HCT116 (cell line): ENCODE results near the gene RASAL2. TPM values are rescaled to one million over a fixed set of nuclear protein-coding genes. Genes with fewer than 3 reads are reported as not detected.

ENCODE experiments used
- ATAC-seq: fragments of 200-7000 bp; cut with Tn5 transposase; 2 replicates; pipeline ENCODE4 v1.9.1; 2020; ENCODE audit warnings: mild to moderate bottlenecking, moderate library complexity
- BruUV-seq: library from RNA; stranded (reverse); fragments of 400-500 nt; replicated peaks from 2 replicates; lab custom pipeline; 2021; lab: Mats Ljungman, UMichigan
- CTCF ChIA-PET: fragments of 300-600 bp; sonication (Branson Sonifier 250); formaldehyde crosslinking; loops from one replicate; lab custom pipeline; 2021; ENCODE audit warnings: antibody characterized with exemption; lab: Charles Lee
- POLR2A ChIA-PET: fragments of 300-600, 350-600 bp; sonication (Branson Sonifier 250); formaldehyde crosslinking; loops from one replicate; lab custom pipeline; 2021; ENCODE audit warnings: antibody characterized with exemption; lab: Charles Lee
- RAD21 ChIA-PET, 2 experiments: fragments of 300-600 bp; sonication (Branson Sonifier 250); formaldehyde crosslinking; loops; one replicate each; lab custom pipeline; 2023; ENCODE audit warnings: low total read pairs in 2 of 2; ENCODE audit not compliant: uncharacterized antibody in 2 of 2, unreplicated experiment in 2 of 2, low non-redundant PET in 1 of 2; lab: Charles Lee
- DNase-seq: peaks from one replicate; pipeline ENCODE4 v3.0.0-alpha.2; 2010; ENCODE audit warnings: low read depth, low spot score
- H2AFZ ChIP-seq: fragments of 200-600 bp; shearing (Covaris generic), sonication (generic); 2 replicates; pipeline ENCODE4 v1.6.1; 2017; ENCODE audit warnings: low read depth, mixed run types, mixed read lengths, antibody characterized with exemption, low read length; ENCODE audit not compliant: poor library complexity, severe bottlenecking
- H3K27ac ChIP-seq: 2 replicates; pipeline ENCODE4 v1.5.1; 2012; ENCODE audit warnings: low read depth, low read length
- H3K27me3 ChIP-seq: fragments of 200-600 bp; sonication (generic); 2 replicates; pipeline ENCODE4 v1.6.1; 2016; ENCODE audit warnings: mixed run types, low read length, mixed read lengths; ENCODE audit not compliant: insufficient read depth
- H3K36me3 ChIP-seq, 2 experiments: fragments of 200-500 bp in 1 of 2; fragments of 200-600 bp in 1 of 2; sonication (Bioruptor generic) in 1 of 2; sonication (generic) in 1 of 2; 2 replicates each; pipeline versions ENCODE4 v1.5.1 to v1.6.1; 2014 to 2016; ENCODE audit warnings: low read length in 2 of 2, inconsistent platforms in 1 of 2, mixed read lengths in 1 of 2, mixed run types in 1 of 2; ENCODE audit not compliant: insufficient read depth in 2 of 2, control insufficient read depth in 1 of 2
- H3K4me1 ChIP-seq, 2 experiments: fragments of 200-600 bp in 1 of 2; sonication (generic) in 1 of 2; 2 replicates each; pipeline versions ENCODE4 v1.5.1 to v1.6.1; 2012 to 2017; ENCODE audit warnings: low read length in 2 of 2, inconsistent platforms in 1 of 2, mild to moderate bottlenecking in 1 of 2, mixed read lengths in 1 of 2, mixed run types in 1 of 2, moderate library complexity in 1 of 2; ENCODE audit not compliant: insufficient read depth in 2 of 2, control insufficient read depth in 1 of 2
- H3K4me2 ChIP-seq: fragments of 200-600 bp; sonication (generic); 2 replicates; pipeline ENCODE4 v1.6.1; 2017; ENCODE audit warnings: mixed run types, low read length, mixed read lengths
- H3K4me3 ChIP-seq, 2 experiments: fragments of 200-600 bp in 1 of 2; sonication (generic) in 1 of 2; replicated peaks in 1 of 2; 2 replicates each; pipeline ENCODE4 v1.5.1; 2011 to 2016; ENCODE audit warnings: low read length in 2 of 2, control low read depth in 1 of 2, low read depth in 1 of 2, mild to moderate bottlenecking in 1 of 2, mixed read lengths in 1 of 2, mixed run types in 1 of 2
- H3K79me2 ChIP-seq: fragments of 200-600 bp; sonication (generic); 2 replicates; pipeline ENCODE4 v1.6.1; 2017; ENCODE audit warnings: mild to moderate bottlenecking, mixed run types, low read length, moderate library complexity, mixed read lengths; ENCODE audit not compliant: insufficient read depth
- H3K9ac ChIP-seq: fragments of 200-600 bp; sonication (generic); 2 replicates; pipeline ENCODE4 v1.6.1; 2016; ENCODE audit warnings: low read length, mixed read lengths
- H3K9me2 ChIP-seq: fragments of 200-600 bp; sonication (generic), shearing (Covaris generic); 2 replicates; pipeline ENCODE4 v1.6.1; 2017; ENCODE audit warnings: mixed run types, mild to moderate bottlenecking, moderate library complexity; ENCODE audit not compliant: insufficient read depth
- H3K9me3 ChIP-seq, 2 experiments: fragments of 200-500 bp in 1 of 2; fragments of 200-600 bp in 1 of 2; sonication (Bioruptor generic) in 1 of 2; sonication (generic) in 1 of 2; 2 replicates each; pipeline ENCODE4 v1.6.1; 2014 to 2017; ENCODE audit warnings: low read length in 2 of 2, mixed read lengths in 2 of 2, inconsistent platforms in 1 of 2, low read depth in 1 of 2, mild to moderate bottlenecking in 1 of 2, mixed run types in 1 of 2, moderate library complexity in 1 of 2; ENCODE audit not compliant: control insufficient read depth in 1 of 2, insufficient read depth in 1 of 2
- H4K20me1 ChIP-seq: fragments of 200-600 bp; sonication (generic), shearing (Covaris generic); 2 replicates; pipeline ENCODE4 v1.6.1; 2017; ENCODE audit warnings: mixed run types, mild to moderate bottlenecking, moderate library complexity; ENCODE audit not compliant: insufficient read depth
- ATF3 ChIP-seq: IDR thresholded peaks from 2 replicates; pipeline ENCODE4 v1.6.1; 2012
- CBX3 ChIP-seq: IDR thresholded peaks from 2 replicates; pipeline ENCODE4 v1.6.1; 2012; ENCODE audit warnings: low read depth
- CEBPB ChIP-seq: IDR thresholded peaks from 2 replicates; pipeline ENCODE4 v1.6.1; 2012; ENCODE audit warnings: low read depth
- EGR1 ChIP-seq: IDR thresholded peaks from 2 replicates; pipeline ENCODE4 v1.6.1; 2012; ENCODE audit warnings: low read depth
- ELF1 ChIP-seq: IDR thresholded peaks from 2 replicates; pipeline ENCODE4 v1.6.1; 2012; ENCODE audit warnings: low read depth, borderline replicate concordance
- FOSL1 ChIP-seq: IDR thresholded peaks from 2 replicates; pipeline ENCODE4 v1.6.1; 2012; ENCODE audit warnings: low read depth
- JUND ChIP-seq: IDR thresholded peaks from 2 replicates; pipeline ENCODE4 v1.6.1; 2012
- MAX ChIP-seq: IDR thresholded peaks from 2 replicates; pipeline ENCODE4 v1.6.1; 2012
- POLR2AphosphoS5 ChIP-seq: IDR thresholded peaks from 2 replicates; pipeline ENCODE4 v1.6.1; 2011; ENCODE audit warnings: mild to moderate bottlenecking, low read depth, low read length, moderate library complexity
- RAD21 ChIP-seq: IDR thresholded peaks from 2 replicates; pipeline ENCODE4 v1.6.1; 2012; ENCODE audit warnings: low read depth, mild to moderate bottlenecking
- REST ChIP-seq: IDR thresholded peaks from 2 replicates; pipeline ENCODE4 v1.6.1; 2012; ENCODE audit warnings: low read depth
- SIN3A ChIP-seq: IDR thresholded peaks from 2 replicates; pipeline ENCODE4 v1.6.1; 2012; ENCODE audit warnings: low read depth
- SP1 ChIP-seq: IDR thresholded peaks from 2 replicates; pipeline ENCODE4 v1.6.1; 2012; ENCODE audit warnings: low read depth
- TCF7L2 ChIP-seq: IDR thresholded peaks from 2 replicates; pipeline ENCODE4 v1.7.0; 2011; ENCODE audit warnings: borderline replicate concordance, inconsistent platforms; ENCODE audit not compliant: insufficient read depth, insufficient read length; ENCODE audit errors: extremely low read depth
- ZNF274 ChIP-seq: fragments of 200-500 bp; sonication (Bioruptor generic); IDR thresholded peaks from 2 replicates; pipeline ENCODE4 v1.6.1; 2014; ENCODE audit warnings: mild to moderate bottlenecking, low read depth, low read length, inconsistent platforms
- intact Hi-C: fragments of 100-400 bp; cut with micrococcal nuclease; formaldehyde crosslinking; loops from 2 replicates; pipeline ENCODE4 v1.10.0; 2022
- total RNA-seq: library from RNA; stranded (reverse); gene quantifications from one replicate; pipeline ENCODE4 v1.2.1, GENCODE V29; 2021; ENCODE audit not compliant: unreplicated experiment

Gene RASAL2
- total RNA-seq, 1 experiment from 2014 or later = 11.7 TPM

GRCh38 chr1:178220094-178220493 is 126.2 kb downstream of the RASAL2 start:
- no peaks in the 10 kb centered on the region for H3K4me1 ChIP-seq
- H3K27ac ChIP-seq = no peak overlapping the region
- ATAC-seq (no peak), DNase-seq (no peak)
- CTCF ChIA-PET = no interaction called here
- H3K36me3 ChIP-seq = no peaks in the 10 kb centered on the region
- peaks cover 8% of the 10 kb centered on the region; the same call in 1 of the 2 replicates for H3K79me2 ChIP-seq
- intact Hi-C loops = no loop called here
- POLR2A ChIA-PET = no interaction called here
- no peaks in the 10 kb centered on the region for H4K20me1 ChIP-seq
- H3K9ac ChIP-seq = no peak overlapping the region
- no peaks in the 10 kb centered on the region for H3K9me2 ChIP-seq
- no peaks in the 10 kb centered on the region for H3K9me3 ChIP-seq
- BruUV-seq = no TSS peak
- no peaks in the 10 kb centered on the region for H3K27me3 ChIP-seq
- TF ChIP-seq SP1 = no peak
- no peak for TF ChIP-seq SIN3A
- no peak for TF ChIP-seq TCF7L2
- TF ChIP-seq RAD21 = no peak
- no peak for TF ChIP-seq FOSL1
- TF ChIP-seq REST = no peak
- no peak for TF ChIP-seq JUND
- TF ChIP-seq ELF1 = no peak
- no peak for TF ChIP-seq ZNF274
- TF ChIP-seq CBX3 = no peak
- no peak for TF ChIP-seq EGR1
- TF ChIP-seq CEBPB = no peak
- TF ChIP-seq POLR2AphosphoS5 = no peak
- TF ChIP-seq MAX = no peak
- no peak for TF ChIP-seq ATF3
- no peak overlapping the region for H3K4me2 ChIP-seq
- RAD21 ChIA-PET = no interaction called here
- H2AFZ ChIP-seq = no peak overlapping the region
- no peak overlapping the region for H3K4me3 ChIP-seq
